ENCODE data around the gene ALMS1.
"Not testable (repeated sequence)": the region's sequence is repeated elsewhere in the genome, so short reads cannot be mapped to it uniquely, and the experiment has no call there.

ALMS1 gene

DNA sequence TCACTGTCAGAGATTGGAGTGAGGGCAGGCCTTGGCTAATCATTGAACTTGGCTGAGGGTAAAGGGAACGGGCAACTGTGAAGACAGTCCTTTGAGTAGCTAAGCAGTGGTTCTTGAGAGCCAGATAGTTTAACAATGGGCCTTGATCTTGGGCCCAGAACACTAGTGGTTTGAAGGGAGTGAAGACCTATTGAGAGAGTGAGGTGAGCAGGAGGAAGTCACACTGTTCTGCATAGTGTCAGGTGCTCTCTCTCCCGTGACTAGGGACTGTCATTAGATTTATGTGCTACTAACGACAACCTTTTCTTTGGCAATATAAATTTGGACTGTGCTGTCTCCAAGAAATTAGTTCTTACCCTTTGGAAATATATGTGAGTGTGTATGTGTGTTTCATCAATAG, 44.6 kb upstream of the ALMS1 start:
- Histone ChIP-seq H2AFZ (ENCODE audit: low read depth, low read length, severe bottlenecking) (no peak overlapping the region), H3K27ac (ENCODE audit: low read depth, low read length) (no peak overlapping the region), H3K79me2 (ENCODE audit: insufficient read depth, low read length) (no peaks in the 10 kb centered on the region), H3K9ac (ENCODE audit: low read length) (no peak overlapping the region), H3K4me2 (ENCODE audit: low read depth, low read length, poor library complexity, severe bottlenecking) (no peak overlapping the region), H3K27me3 (ENCODE audit: low read length) (no peaks in the 10 kb centered on the region), H3K9me2 (replicated peaks; ENCODE audit: insufficient read depth, low read length) (no peaks in the 10 kb centered on the region), H3K9me3 (ENCODE audit: insufficient read depth, low read length) (no peaks in the 10 kb centered on the region), H3F3A (ENCODE audit: insufficient read depth) (no peaks in the 10 kb centered on the region), H3K4me3 (ENCODE audit: insufficient read depth, low read length, poor library complexity, severe bottlenecking) (no peak overlapping the region), H3K36me3 (ENCODE audit: low read length) (no peaks in the 10 kb centered on the region), H4K20me1 (ENCODE audit: low read depth, low read length) (no peaks in the 10 kb centered on the region)
- TF ChIP-seq CTCF (IDR thresholded peaks at IDR 0.05; ENCODE audit: insufficient read depth, low read length, poor library complexity, severe bottlenecking) (no peak), EZH2phosphoT487 (conservative IDR thresholded peaks at IDR 0.05; ENCODE audit: low read length) (no peak)

- no peaks in the 10 kb centered on the region for H3K9me2 ChIP-seq (replicated peaks; ENCODE audit: insufficient read depth, low read length)
Observed at GRCh38 chr2:73343992-73344391, 41.6 kb upstream of the ALMS1 start.

GRCh38 chr2:73344747-73345146, 40.9 kb upstream of the ALMS1 start:
- not testable (repeated sequence) for H2AFZ ChIP-seq (ENCODE audit: low read depth, low read length, severe bottlenecking); H3K4me2 ChIP-seq (ENCODE audit: low read depth, low read length, poor library complexity, severe bottlenecking); H3K4me3 ChIP-seq (ENCODE audit: insufficient read depth, low read length, poor library complexity, severe bottlenecking); H3K36me3 ChIP-seq (ENCODE audit: low read length); H3K27ac ChIP-seq (ENCODE audit: low read depth, low read length); H3K9ac ChIP-seq (ENCODE audit: low read length); H4K20me1 ChIP-seq (ENCODE audit: low read depth, low read length); H3F3A ChIP-seq (ENCODE audit: insufficient read depth); H3K9me3 ChIP-seq (ENCODE audit: insufficient read depth, low read length); H3K27me3 ChIP-seq (ENCODE audit: low read length); H3K9me2 ChIP-seq (replicated peaks; ENCODE audit: insufficient read depth, low read length); H3K79me2 ChIP-seq (ENCODE audit: insufficient read depth, low read length)

More at GRCh38 chr2:73343992-73344391, 41.6 kb upstream of the ALMS1 start:
- Histone ChIP-seq H4K20me1 (ENCODE audit: low read depth, low read length) (no peaks in the 10 kb centered on the region), H3K9ac (ENCODE audit: low read length) (no peak overlapping the region), H3K36me3 (ENCODE audit: low read length) (no peaks in the 10 kb centered on the region), H3K4me3 (ENCODE audit: insufficient read depth, low read length, poor library complexity, severe bottlenecking) (no peak overlapping the region), H3K27me3 (ENCODE audit: low read length) (no peaks in the 10 kb centered on the region), H2AFZ (ENCODE audit: low read depth, low read length, severe bottlenecking) (no peak overlapping the region), H3K9me3 (ENCODE audit: insufficient read depth, low read length) (no peaks in the 10 kb centered on the region), H3K79me2 (ENCODE audit: insufficient read depth, low read length) (no peaks in the 10 kb centered on the region), H3K4me2 (ENCODE audit: low read depth, low read length, poor library complexity, severe bottlenecking) (no peak overlapping the region), H3F3A (ENCODE audit: insufficient read depth) (no peaks in the 10 kb centered on the region), H3K27ac (ENCODE audit: low read depth, low read length) (no peak overlapping the region)
- TF ChIP-seq EZH2phosphoT487 (conservative IDR thresholded peaks at IDR 0.05; ENCODE audit: low read length), result no peak
- no peak for TF ChIP-seq CTCF (IDR thresholded peaks at IDR 0.05; ENCODE audit: insufficient read depth, low read length, poor library complexity, severe bottlenecking)

DNA sequence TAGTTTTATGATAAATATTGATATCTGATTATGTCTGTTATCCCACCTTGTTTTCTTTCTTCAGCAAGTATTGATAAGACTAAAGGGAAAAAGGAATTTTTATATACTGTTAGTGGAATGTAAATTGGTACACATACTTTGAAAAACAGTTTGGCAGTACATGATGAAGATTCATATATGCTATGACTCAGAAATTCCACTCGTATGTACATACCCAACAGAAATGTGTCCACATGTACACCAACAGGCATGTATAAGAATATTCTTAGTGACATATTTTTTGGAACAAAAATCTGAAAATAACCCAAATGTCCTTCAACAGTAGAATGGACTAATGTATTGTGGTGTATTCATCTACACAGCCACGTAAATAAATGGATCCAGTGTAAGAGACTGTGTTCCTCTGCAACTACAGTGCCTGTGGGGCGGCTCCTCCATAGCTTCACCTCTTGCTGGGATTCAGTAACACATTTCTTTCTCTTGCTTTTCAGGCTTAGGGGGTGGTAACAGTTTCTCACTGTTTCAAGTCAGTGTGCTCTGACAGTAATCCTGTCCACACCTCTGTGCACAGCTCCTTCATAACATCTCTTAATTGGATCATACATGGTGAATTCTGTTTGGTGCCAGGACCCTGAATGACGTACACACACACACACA, 35.5 kb upstream of the ALMS1 start:
- H4K20me1 ChIP-seq (ENCODE audit: low read depth, low read length), result no peaks in the 10 kb centered on the region
- no peak overlapping the region for H3K4me2 ChIP-seq (ENCODE audit: low read depth, low read length, poor library complexity, severe bottlenecking)
- H3K9ac ChIP-seq (ENCODE audit: low read length), result no peak overlapping the region
- no peak for TF ChIP-seq CTCF (IDR thresholded peaks at IDR 0.05; ENCODE audit: insufficient read depth, low read length, poor library complexity, severe bottlenecking)
- TF ChIP-seq EZH2phosphoT487 (conservative IDR thresholded peaks at IDR 0.05; ENCODE audit: low read length), result no peak
- H3K79me2 ChIP-seq (ENCODE audit: insufficient read depth, low read length), result no peaks in the 10 kb centered on the region
- H3K27ac ChIP-seq (ENCODE audit: low read depth, low read length), result no peak overlapping the region
- no peaks in the 10 kb centered on the region for H3K9me3 ChIP-seq (ENCODE audit: insufficient read depth, low read length)
- H3K27me3 ChIP-seq (ENCODE audit: low read length), result no peaks in the 10 kb centered on the region
- no peaks in the 10 kb centered on the region for H3K9me2 ChIP-seq (replicated peaks; ENCODE audit: insufficient read depth, low read length)
- no peak overlapping the region for H3K4me3 ChIP-seq (ENCODE audit: insufficient read depth, low read length, poor library complexity, severe bottlenecking)
- no peaks in the 10 kb centered on the region for H3F3A ChIP-seq (ENCODE audit: insufficient read depth)
- H3K36me3 ChIP-seq (ENCODE audit: low read length), result no peaks in the 10 kb centered on the region
- no peak overlapping the region for H2AFZ ChIP-seq (ENCODE audit: low read depth, low read length, severe bottlenecking)
